Hindlimb muscle (tissue), 1 donor: Measurements from ENCODE around the gene CRYBB2. TPM values are rescaled to one million over a fixed set of nuclear protein-coding genes. Genes with fewer than 3 reads are reported as not detected.
A peak's percentile ranks its signal among the peaks of the same experiment; 100 is the strongest.
"Not testable (repeated sequence)": the region's sequence is repeated elsewhere in the genome, so short reads cannot be mapped to it uniquely, and the experiment has no call there.

Experiments used
- DNase-seq: peaks from one replicate; pipeline ENCODE4 v3.0.0-alpha.2; 2013
- polyA plus RNA-seq: library from polyadenylated mRNA; unstranded; fragments of 120-200 nt; gene quantifications from one replicate; pipeline ENCODE4 v1.2.1, GENCODE V29; 2013; ENCODE audit not compliant: insufficient read length

The CRYBB2 gene
- polyA plus RNA-seq, 1 donor = not detected

GRCh38 chr22:25199731-25200520 is 19.5 kb upstream of the CRYBB2 start, which contains the start of gene CRYBB3:
TSS of gene CRYBB3 (plus strand) at chr22:25199858. CDS start at chr22:25201397, 1,539 bp downstream.
- no peak for DNase-seq

GRCh38 chr22:25200967-25201366 is 18.5 kb upstream of the CRYBB2 start:
- DNase-seq = no peak

GRCh38 chr22:25201557-25202273 is 17.7 kb upstream of the CRYBB2 start:
- DNase-seq = no peak

- peak; percentile 40 for DNase-seq
Observed at GRCh38 chr22:25202290-25202921, 17.0 kb upstream of the CRYBB2 start.

- no peak for DNase-seq
Observed at GRCh38 chr22:25203082-25203481, 16.4 kb upstream of the CRYBB2 start.

GRCh38 chr22:25204547-25204946 is 14.9 kb upstream of the CRYBB2 start:
- DNase-seq = not testable (repeated sequence)

GRCh38 chr22:25205847-25206246 is 13.6 kb upstream of the CRYBB2 start:
- DNase-seq = no peak

- no peak for DNase-seq
Observed at GRCh38 chr22:25206998-25207397, 12.4 kb upstream of the CRYBB2 start.

- no peak for DNase-seq
Observed at GRCh38 chr22:25207553-25208157, 11.8 kb upstream of the CRYBB2 start.

GRCh38 chr22:25208328-25208727 is 11.1 kb upstream of the CRYBB2 start:
- DNase-seq = no peak

- DNase-seq = no peak
Observed at GRCh38 chr22:25208743-25209505, 10.5 kb upstream of the CRYBB2 start.

GRCh38 chr22:25210793-25211192 is 8.6 kb upstream of the CRYBB2 start:
- DNase-seq = no peak

- DNase-seq = no peak
Observed at GRCh38 chr22:25212337-25212736, 7.1 kb upstream of the CRYBB2 start.

GRCh38 chr22:25213221-25213620 is 6.2 kb upstream of the CRYBB2 start:
- no peak for DNase-seq

GRCh38 chr22:25216230-25216629 is 3.2 kb upstream of the CRYBB2 start:
- no peak for DNase-seq

- no peak for DNase-seq
Observed at GRCh38 chr22:25219948-25220442, 556 bp downstream of the CRYBB2 start.

- no peak for DNase-seq
Observed at GRCh38 chr22:25221790-25222189, 2.4 kb downstream of the CRYBB2 start.

- DNase-seq = no peak
Observed at GRCh38 chr22:25223269-25223850, 3.9 kb downstream of the CRYBB2 start.

GRCh38 chr22:25228822-25229221 is 9.4 kb downstream of the CRYBB2 start:
- no peak for DNase-seq

GRCh38 chr22:25230760-25231159 is 11.3 kb downstream of the CRYBB2 start:
- not testable (repeated sequence) for DNase-seq

GRCh38 chr22:25232301-25232700 is 12.9 kb downstream of the CRYBB2 start:
- DNase-seq = no peak

GRCh38 chr22:25233706-25234105 is 14.3 kb downstream of the CRYBB2 start:
- not testable (repeated sequence) for DNase-seq
